Body of pancreas (tissue), 4 donors: Measurements from ENCODE around the gene COLEC12. TPM values are rescaled to one million over a fixed set of nuclear protein-coding genes. Genes with fewer than 3 reads are reported as not detected.

ENCODE experiments used
- ATAC-seq: fragments of 150-250 bp; one replicate; pipeline ENCODE4 v1.9.1; 2016
- DNase-seq, 4 donors: peaks; one replicate each; pipeline ENCODE4 v3.0.0-alpha.2; 2019
- H3K27ac ChIP-seq, 4 donors: fragments of 200-600 bp; sonication (generic); 1 replicate in 3 of 4; 2 replicates in 1 of 4; pipeline versions ENCODE4 v1.5.1 to v1.6.1; 2016 to 2019; ENCODE audit warnings: mild to moderate bottlenecking in 1 of 4, mixed read lengths in 1 of 4, moderate library complexity in 1 of 4
- H3K27me3 ChIP-seq, 2 donors: fragments of 200-600 bp; sonication (generic); one replicate each; pipeline ENCODE4 v1.6.0; 2016; ENCODE audit warnings: mild to moderate bottlenecking in 1 of 2
- H3K36me3 ChIP-seq, 2 donors: fragments of 200-600 bp; sonication (generic); replicated peaks in 1 of 2; 2 replicates each; pipeline ENCODE4 v1.5.1; 2016; ENCODE audit warnings: low read depth in 2 of 2; ENCODE audit not compliant: insufficient read depth in 1 of 2
- H3K4me1 ChIP-seq: fragments of 200-600 bp; sonication (generic); one replicate; pipeline ENCODE4 v1.6.0; 2016
- H3K4me3 ChIP-seq, 2 donors: fragments of 200-600 bp; sonication (generic); 1 replicate in 1 of 2; 2 replicates in 1 of 2; pipeline ENCODE4 v1.5.1; 2016 to 2019
- H3K9me3 ChIP-seq, 3 donors: fragments of 200-600 bp; sonication (generic); 1 replicate in 2 of 3; 2 replicates in 1 of 3; pipeline ENCODE4 v1.5.1; 2016
- POLR2A ChIP-seq, 3 donors: fragments of 450-650 bp; IDR thresholded peaks; one replicate each; pipeline ENCODE4 v1.6.1; 2016; ENCODE audit warnings: antibody characterized with exemption in 3 of 3, mild to moderate bottlenecking in 2 of 3
- WGBS, 2 donors: methylation state at CpG; one replicate each; pipeline ENCODE4 v1.1.5; 2017; 5-methylcytosine and 5-hydroxymethylcytosine counted together
- intact Hi-C: fragments of 100-400 bp; cut with DNase I; formaldehyde crosslinking; loops from one replicate; pipeline ENCODE4 v1.15.1; 2023
- total RNA-seq, 2 donors: library from RNA; depleted of rRNA; stranded (reverse); fragments of >200 nt; gene quantifications; one replicate each; pipeline ENCODE4 v1.1.0, GENCODE V29; 2016
- TF ChIP-seq, protein P1 (sequence below), 7 experiments: fragments of 450-650 bp in 4 of 7; fragments of 200-600 bp in 3 of 7; sonication (generic) in 3 of 7; IDR thresholded peaks; one replicate each; pipeline ENCODE4 v1.5.1; 2016 to 2019; ENCODE audit warnings: antibody characterized with exemption in 7 of 7

COLEC12 gene
- total RNA-seq, 2 donors from 2014 or later = 3.6 to 4.2 TPM

GRCh38 chr18:532632-533031 is 32.1 kb upstream of the COLEC12 start:
- no peak for TF ChIP-seq POLR2A (IDR thresholded peaks at IDR 0.05)
- TF ChIP-seq, protein P1, sequence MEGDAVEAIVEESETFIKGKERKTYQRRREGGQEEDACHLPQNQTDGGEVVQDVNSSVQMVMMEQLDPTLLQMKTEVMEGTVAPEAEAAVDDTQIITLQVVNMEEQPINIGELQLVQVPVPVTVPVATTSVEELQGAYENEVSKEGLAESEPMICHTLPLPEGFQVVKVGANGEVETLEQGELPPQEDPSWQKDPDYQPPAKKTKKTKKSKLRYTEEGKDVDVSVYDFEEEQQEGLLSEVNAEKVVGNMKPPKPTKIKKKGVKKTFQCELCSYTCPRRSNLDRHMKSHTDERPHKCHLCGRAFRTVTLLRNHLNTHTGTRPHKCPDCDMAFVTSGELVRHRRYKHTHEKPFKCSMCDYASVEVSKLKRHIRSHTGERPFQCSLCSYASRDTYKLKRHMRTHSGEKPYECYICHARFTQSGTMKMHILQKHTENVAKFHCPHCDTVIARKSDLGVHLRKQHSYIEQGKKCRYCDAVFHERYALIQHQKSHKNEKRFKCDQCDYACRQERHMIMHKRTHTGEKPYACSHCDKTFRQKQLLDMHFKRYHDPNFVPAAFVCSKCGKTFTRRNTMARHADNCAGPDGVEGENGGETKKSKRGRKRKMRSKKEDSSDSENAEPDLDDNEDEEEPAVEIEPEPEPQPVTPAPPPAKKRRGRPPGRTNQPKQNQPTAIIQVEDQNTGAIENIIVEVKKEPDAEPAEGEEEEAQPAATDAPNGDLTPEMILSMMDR (IDR thresholded peaks at IDR 0.05) = no peak
- intact Hi-C loops = no loop called here
- H3K36me3 ChIP-seq = no peaks in the 10 kb centered on the region
- H3K27me3 ChIP-seq = no peaks in the 10 kb centered on the region
- DNase-seq = no peak
- ATAC-seq = no peak
- H3K27ac ChIP-seq = no peak overlapping the region
- no peak overlapping the region for H3K4me3 ChIP-seq
- peaks cover 20% of the 10 kb centered on the region for H3K4me1 ChIP-seq
- H3K9me3 ChIP-seq = no peaks in the 10 kb centered on the region

DNA sequence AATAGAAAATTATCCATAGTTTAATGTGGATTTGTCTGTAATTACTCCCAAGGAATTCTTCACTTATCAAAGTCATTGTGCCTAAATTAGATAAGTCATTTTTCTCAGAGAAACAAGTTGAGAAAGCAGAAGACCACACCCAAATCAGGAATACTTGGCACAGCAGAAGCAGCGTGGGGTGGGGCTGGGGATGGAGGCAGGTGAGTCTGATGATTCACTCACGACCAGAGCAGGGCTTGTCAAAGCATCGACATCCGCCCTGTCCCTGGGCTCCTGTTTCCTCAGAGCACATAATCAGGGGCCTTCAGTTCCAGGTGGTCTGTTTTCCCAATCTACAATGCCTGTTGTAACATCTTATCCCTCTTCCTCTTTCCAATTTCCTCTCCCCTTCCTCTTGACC is 31.5 kb upstream of the COLEC12 start:
- Histone ChIP-seq H3K27ac (no peak overlapping the region), H3K9me3 (no peaks in the 10 kb centered on the region), H3K4me3 (no peak overlapping the region), H3K27me3 (no peaks in the 10 kb centered on the region), H3K36me3 (no peaks in the 10 kb centered on the region), H3K4me1 (peaks cover 26% of the 10 kb centered on the region)
- no peak for TF ChIP-seq POLR2A (IDR thresholded peaks at IDR 0.05)
- TF ChIP-seq, protein P1 (IDR thresholded peaks at IDR 0.05) = no peak
- intact Hi-C loops = no loop called here
- no peak for ATAC-seq
- 82 to 95% methylated on average over 4 of the region's 4 CpGs for WGBS, 2 donors
- DNase-seq = no peak

GRCh38 chr18:527146-527545 is 26.6 kb upstream of the COLEC12 start:
- peaks cover 28% of the 10 kb centered on the region for H3K4me1 ChIP-seq
- ATAC-seq (no peak), DNase-seq (no peak)
- no peaks in the 10 kb centered on the region for H3K36me3 ChIP-seq
- TF ChIP-seq, protein P1 (IDR thresholded peaks at IDR 0.05) = no peak
- TF ChIP-seq POLR2A (IDR thresholded peaks at IDR 0.05) = no peak
- no peak overlapping the region for H3K4me3 ChIP-seq
- H3K27me3 ChIP-seq = no peaks in the 10 kb centered on the region
- intact Hi-C loops = no loop called here
- no peak overlapping the region for H3K27ac ChIP-seq
- 14 to 24% methylated on average over 1 of the region's 1 CpG for WGBS, 2 donors
- no peaks in the 10 kb centered on the region for H3K9me3 ChIP-seq

DNA sequence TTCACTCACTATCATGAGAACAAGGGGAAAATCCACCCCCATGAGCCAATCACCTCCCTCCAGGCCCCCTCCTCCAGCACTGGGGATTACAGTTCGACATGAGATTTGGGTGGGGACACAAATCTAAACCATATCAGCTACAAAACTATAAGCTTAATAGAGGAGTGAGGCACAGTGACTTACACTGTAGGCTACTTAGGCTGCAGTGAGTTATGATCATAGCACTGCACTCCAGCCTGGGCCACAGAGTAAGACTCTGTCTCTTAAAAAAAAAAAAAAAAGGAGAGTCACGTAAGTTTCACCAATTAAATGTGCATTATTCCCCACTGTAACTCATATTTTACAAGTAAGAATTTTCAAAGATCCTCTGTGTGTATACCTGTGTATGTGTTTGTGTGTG is 26.2 kb upstream of the COLEC12 start:
- TF ChIP-seq, protein P1 (IDR thresholded peaks at IDR 0.05) = no peak
- TF ChIP-seq POLR2A (IDR thresholded peaks at IDR 0.05) = no peak
- H3K4me3 ChIP-seq = no peak overlapping the region
- peaks cover 28% of the 10 kb centered on the region for H3K4me1 ChIP-seq
- H3K36me3 ChIP-seq = no peaks in the 10 kb centered on the region
- no peak for ATAC-seq
- no peaks in the 10 kb centered on the region for H3K9me3 ChIP-seq
- H3K27me3 ChIP-seq = no peaks in the 10 kb centered on the region
- WGBS, 2 donors = 68 to 89% methylated on average over 2 of the region's 2 CpGs
- no peak overlapping the region for H3K27ac ChIP-seq
- intact Hi-C loops = no loop called here
- DNase-seq = no peak

GRCh38 chr18:525036-525797 is 24.7 kb upstream of the COLEC12 start:
- Histone ChIP-seq H3K9me3 (no peaks in the 10 kb centered on the region), H3K27me3 (no peaks in the 10 kb centered on the region), H3K4me1 (peaks cover 28% of the 10 kb centered on the region), H3K36me3 (no peaks in the 10 kb centered on the region), H3K27ac (no peak overlapping the region), H3K4me3 (no peak overlapping the region)
- 74 to 79% methylated on average over 6 of the region's 6 CpGs for WGBS, 2 donors
- TF ChIP-seq, protein P1 (IDR thresholded peaks at IDR 0.05) = no peak
- TF ChIP-seq POLR2A (IDR thresholded peaks at IDR 0.05) = no peak
- intact Hi-C loops = no loop called here
- ATAC-seq (no peak), DNase-seq (no peak)
